ENCODE data around the gene MRAP2. TPM values are rescaled to one million over a fixed set of nuclear protein-coding genes. Genes with fewer than 3 reads are reported as not detected.
"Not testable (repeated sequence)": the region's sequence is repeated elsewhere in the genome, so short reads cannot be mapped to it uniquely, and the experiment has no call there.

Gene MRAP2
- total RNA-seq, 1 experiment from 2014 or later, result 20.3 TPM

GRCh38 chr6:84052204-84052882 lies 18.8 kb downstream of the MRAP2 start:
- Histone ChIP-seq H3K4me3 (peak overlapping the region; percentile 47), H3K27me3 (no peaks in the 10 kb centered on the region), H3K27ac (peak overlapping the region; percentile 99), H3K9me3 (replicated peaks) (no peaks in the 10 kb centered on the region), H3K36me3 (no peaks in the 10 kb centered on the region), H3K4me1 (peaks cover 25% of the 10 kb centered on the region)
- DNase-seq, result peak; percentile 97

- H3K4me1 ChIP-seq, result peaks cover 25% of the 10 kb centered on the region
- H3K4me3 ChIP-seq, result peak overlapping the region; percentile 47
- H3K27ac ChIP-seq, result peak overlapping the region; percentile 99
These were observed 19.3 kb downstream of the MRAP2 start for GRCh38 chr6:84052883-84053241.

GRCh38 chr6:84055647-84056046 lies 22.1 kb downstream of the MRAP2 start:
- no peaks in the 10 kb centered on the region for H3K36me3 ChIP-seq
- H3K27me3 ChIP-seq, result no peaks in the 10 kb centered on the region
- H3K4me3 ChIP-seq, result no peak overlapping the region
- no peak overlapping the region for H3K27ac ChIP-seq
- DNase-seq, result no peak
- H3K4me1 ChIP-seq, result peaks cover 14% of the 10 kb centered on the region
- H3K9me3 ChIP-seq (replicated peaks), result no peaks in the 10 kb centered on the region

More at GRCh38 chr6:84052883-84053241, 19.3 kb downstream of the MRAP2 start:
- peak in 1 of 2 experiments; percentile 51 for DNase-seq
- H3K36me3 ChIP-seq, result no peaks in the 10 kb centered on the region
- H3K27me3 ChIP-seq, result no peaks in the 10 kb centered on the region
- no peaks in the 10 kb centered on the region for H3K9me3 ChIP-seq (replicated peaks)

GRCh38 chr6:84057908-84058307 lies 24.3 kb downstream of the MRAP2 start:
- peaks cover 18% of the 10 kb centered on the region for H3K4me1 ChIP-seq

GRCh38 chr6:84059082-84059481 lies 25.5 kb downstream of the MRAP2 start:
- no peak for DNase-seq
- Histone ChIP-seq H3K4me1 (peaks cover 12% of the 10 kb centered on the region; the same call in 1 of the 2 replicates), H3K4me3 (no peak overlapping the region), H3K27me3 (no peaks in the 10 kb centered on the region), H3K9me3 (replicated peaks) (no peaks in the 10 kb centered on the region), H3K27ac (no peak overlapping the region), H3K36me3 (0 out of 2 replicates have a peak, but pooled peaks cover 3% of the 10 kb centered on the region)

More at GRCh38 chr6:84057908-84058307, 24.3 kb downstream of the MRAP2 start:
- no peak overlapping the region for H3K27ac ChIP-seq
- DNase-seq, result no peak
- no peak overlapping the region for H3K4me3 ChIP-seq
- no peaks in the 10 kb centered on the region for H3K36me3 ChIP-seq
- no peaks in the 10 kb centered on the region for H3K9me3 ChIP-seq (replicated peaks)
- no peaks in the 10 kb centered on the region for H3K27me3 ChIP-seq

GRCh38 chr6:84061174-84061573 lies 27.6 kb downstream of the MRAP2 start:
- H3K4me3 ChIP-seq, result no peak overlapping the region
- peaks cover 16% of the 10 kb centered on the region for H3K4me1 ChIP-seq
- no peak for DNase-seq
- H3K9me3 ChIP-seq (replicated peaks), result no peaks in the 10 kb centered on the region
- no peaks in the 10 kb centered on the region for H3K27me3 ChIP-seq
- H3K27ac ChIP-seq, result no peak overlapping the region
- H3K36me3 ChIP-seq, result 0 out of 2 replicates have a peak, but pooled peaks cover 3% of the 10 kb centered on the region

GRCh38 chr6:84061613-84062398 lies 28.2 kb downstream of the MRAP2 start:
- no peaks in the 10 kb centered on the region for H3K9me3 ChIP-seq (replicated peaks)
- no peak overlapping the region for H3K4me3 ChIP-seq
- no peak overlapping the region for H3K27ac ChIP-seq
- peak in 1 of 2 experiments; percentile 36 for DNase-seq
- H3K27me3 ChIP-seq, result no peaks in the 10 kb centered on the region
- H3K36me3 ChIP-seq, result 0 out of 2 replicates have a peak, but pooled peaks cover 3% of the 10 kb centered on the region
- peaks cover 17% of the 10 kb centered on the region for H3K4me1 ChIP-seq

- H3K27ac ChIP-seq, result no peak overlapping the region
- no peak for DNase-seq
- H3K27me3 ChIP-seq, result no peaks in the 10 kb centered on the region
- peaks cover 17% of the 10 kb centered on the region for H3K4me1 ChIP-seq
- no peak overlapping the region for H3K4me3 ChIP-seq
- H3K36me3 ChIP-seq, result 0 out of 2 replicates have a peak, but pooled peaks cover 3% of the 10 kb centered on the region
- H3K9me3 ChIP-seq (replicated peaks), result no peaks in the 10 kb centered on the region
These were observed 29.1 kb downstream of the MRAP2 start for GRCh38 chr6:84062519-84063154.

- Histone ChIP-seq H3K36me3 (0 out of 2 replicates have a peak, but pooled peaks cover 3% of the 10 kb centered on the region), H3K27me3 (no peaks in the 10 kb centered on the region), H3K4me3 (no peak overlapping the region), H3K4me1 (peaks cover 17% of the 10 kb centered on the region), H3K9me3 (replicated peaks) (no peaks in the 10 kb centered on the region), H3K27ac (peak overlapping the region; percentile 18; the same call in 1 of the 2 replicates)
- peak; percentile 36 to 54 for DNase-seq
These were observed 32.2 kb downstream of the MRAP2 start for GRCh38 chr6:84065693-84066290.

GRCh38 chr6:84066536-84066935 lies 33.0 kb downstream of the MRAP2 start:
- DNase-seq, result no peak
- H3K4me3 ChIP-seq, result no peak overlapping the region
- H3K4me1 ChIP-seq, result peaks cover 16% of the 10 kb centered on the region
- H3K36me3 ChIP-seq, result 0 out of 2 replicates have a peak, but pooled peaks cover 3% of the 10 kb centered on the region
- no peak overlapping the region for H3K27ac ChIP-seq
- H3K9me3 ChIP-seq (replicated peaks), result no peaks in the 10 kb centered on the region; the same call in 1 of the 2 replicates
- no peaks in the 10 kb centered on the region for H3K27me3 ChIP-seq

- H3K27me3 ChIP-seq; DNase-seq; H3K4me3 ChIP-seq; H3K27ac ChIP-seq; H3K9me3 ChIP-seq (replicated peaks); H3K36me3 ChIP-seq: not testable (repeated sequence)
- peaks cover 21% of the 10 kb centered on the region for H3K4me1 ChIP-seq
These were observed 35.3 kb downstream of the MRAP2 start for GRCh38 chr6:84068873-84069272.

- DNase-seq, result peak; percentile 96 to 98
- Histone ChIP-seq H3K27me3 (no peaks in the 10 kb centered on the region), H3K4me3 (peak overlapping the region; percentile 7), H3K4me1 (peaks cover 33% of the 10 kb centered on the region), H3K9me3 (replicated peaks) (peaks cover 3% of the 10 kb centered on the region; the same call in 1 of the 2 replicates), H3K27ac (peak overlapping the region; percentile 92), H3K36me3 (no peaks in the 10 kb centered on the region)
These were observed 38.9 kb downstream of the MRAP2 start for GRCh38 chr6:84072442-84072997.

- H3K4me3 ChIP-seq, result no peak overlapping the region
- peaks cover 3% of the 10 kb centered on the region; the same call in 1 of the 2 replicates for H3K9me3 ChIP-seq (replicated peaks)
- peak overlapping the region; percentile 37; the same call in 1 of the 2 replicates for H3K27ac ChIP-seq
- H3K36me3 ChIP-seq, result no peaks in the 10 kb centered on the region
- peak; percentile 74 to 79 for DNase-seq
- peaks cover 44% of the 10 kb centered on the region for H3K4me1 ChIP-seq
- no peaks in the 10 kb centered on the region for H3K27me3 ChIP-seq
These were observed 41.6 kb downstream of the MRAP2 start for GRCh38 chr6:84074988-84075781.

All from SJCRH30 (cell line).